ENCODE results near the gene RPRM. TPM values are rescaled to one million over a fixed set of nuclear protein-coding genes. Genes with fewer than 3 reads are reported as not detected.

RPRM gene
- total RNA-seq, 1 experiment from 2014 or later = 2.1 TPM

DNA sequence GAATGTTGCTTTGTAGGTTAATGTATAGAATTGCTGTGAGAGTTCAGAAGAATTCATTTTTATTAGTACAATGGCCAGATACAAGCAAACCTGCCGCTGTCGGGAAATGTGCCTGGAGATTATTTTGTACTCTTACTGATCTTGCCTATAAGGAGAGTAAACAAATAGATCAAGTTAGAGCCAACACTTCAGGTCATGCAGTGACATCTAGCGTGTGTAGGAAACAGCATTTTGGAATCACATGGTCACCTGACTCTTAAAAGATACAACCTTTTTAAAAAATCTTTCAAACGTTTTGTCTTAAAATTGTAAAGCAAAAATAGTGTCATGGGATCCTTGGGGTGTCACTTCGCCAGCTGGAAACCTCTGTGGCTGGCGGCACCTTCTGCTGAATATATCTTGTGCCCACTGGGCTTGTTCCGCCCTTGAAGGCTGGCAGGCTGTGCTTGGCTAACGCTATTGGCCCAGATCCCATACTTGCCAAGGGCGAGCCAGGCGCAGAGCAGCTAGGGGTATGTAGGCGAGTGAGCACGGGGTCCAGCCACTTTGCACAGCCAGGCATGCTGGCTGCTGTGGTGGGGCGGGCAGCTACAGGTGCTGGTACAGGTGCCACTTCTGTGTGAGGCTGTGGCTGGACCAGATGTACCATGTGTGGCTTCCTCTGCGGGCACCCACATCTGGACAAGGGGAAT is 19.5 kb upstream of the RPRM start:
- CTCF ChIA-PET = interaction anchor here (0.6 kb wide), 1 partner anchor 167 kb away, joined by 4 read pairs; no protein-coding TSS in a partner anchor
- Histone ChIP-seq H3K27me3 (ENCODE audit: insufficient read depth, low read depth) (no peaks in the 10 kb centered on the region), H3F3A (ENCODE audit: insufficient read depth, low read depth) (no peaks in the 10 kb centered on the region), H2AFZ (no peak overlapping the region), H3K27ac (no peak overlapping the region), H4K20me1 (ENCODE audit: insufficient read depth) (no peaks in the 10 kb centered on the region), H3K9me2 (ENCODE audit: insufficient read depth) (no peaks in the 10 kb centered on the region), H3K79me2 (ENCODE audit: low read depth) (no peaks in the 10 kb centered on the region), H3K36me3 (ENCODE audit: low read depth) (no peaks in the 10 kb centered on the region), H3K4me3 (no peak overlapping the region), H3K9me3 (ENCODE audit: insufficient read depth, low read depth) (no peaks in the 10 kb centered on the region), H3K4me2 (no peak overlapping the region), H3K4me1 (replicated peaks; ENCODE audit: insufficient read depth) (no peaks in the 10 kb centered on the region)
- no TSS peak for BruUV-seq (replicated peaks)
- no peak for TF ChIP-seq EZH2 (IDR thresholded peaks at IDR 0.05; ENCODE audit: low read depth)
- TF ChIP-seq, protein P1, sequence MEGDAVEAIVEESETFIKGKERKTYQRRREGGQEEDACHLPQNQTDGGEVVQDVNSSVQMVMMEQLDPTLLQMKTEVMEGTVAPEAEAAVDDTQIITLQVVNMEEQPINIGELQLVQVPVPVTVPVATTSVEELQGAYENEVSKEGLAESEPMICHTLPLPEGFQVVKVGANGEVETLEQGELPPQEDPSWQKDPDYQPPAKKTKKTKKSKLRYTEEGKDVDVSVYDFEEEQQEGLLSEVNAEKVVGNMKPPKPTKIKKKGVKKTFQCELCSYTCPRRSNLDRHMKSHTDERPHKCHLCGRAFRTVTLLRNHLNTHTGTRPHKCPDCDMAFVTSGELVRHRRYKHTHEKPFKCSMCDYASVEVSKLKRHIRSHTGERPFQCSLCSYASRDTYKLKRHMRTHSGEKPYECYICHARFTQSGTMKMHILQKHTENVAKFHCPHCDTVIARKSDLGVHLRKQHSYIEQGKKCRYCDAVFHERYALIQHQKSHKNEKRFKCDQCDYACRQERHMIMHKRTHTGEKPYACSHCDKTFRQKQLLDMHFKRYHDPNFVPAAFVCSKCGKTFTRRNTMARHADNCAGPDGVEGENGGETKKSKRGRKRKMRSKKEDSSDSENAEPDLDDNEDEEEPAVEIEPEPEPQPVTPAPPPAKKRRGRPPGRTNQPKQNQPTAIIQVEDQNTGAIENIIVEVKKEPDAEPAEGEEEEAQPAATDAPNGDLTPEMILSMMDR (conservative IDR thresholded peaks at IDR 0.05) = no peak
- no peak for DNase-seq
- intact Hi-C loops (cut with micrococcal nuclease; ENCODE audit: unreplicated experiment) = no loop called here
- POLR2A ChIA-PET (ENCODE audit: unreplicated experiment) = interaction anchor here (0.7 kb wide), 1 partner anchor 517 kb away, joined by 25 read pairs; no protein-coding TSS in a partner anchor

DNA sequence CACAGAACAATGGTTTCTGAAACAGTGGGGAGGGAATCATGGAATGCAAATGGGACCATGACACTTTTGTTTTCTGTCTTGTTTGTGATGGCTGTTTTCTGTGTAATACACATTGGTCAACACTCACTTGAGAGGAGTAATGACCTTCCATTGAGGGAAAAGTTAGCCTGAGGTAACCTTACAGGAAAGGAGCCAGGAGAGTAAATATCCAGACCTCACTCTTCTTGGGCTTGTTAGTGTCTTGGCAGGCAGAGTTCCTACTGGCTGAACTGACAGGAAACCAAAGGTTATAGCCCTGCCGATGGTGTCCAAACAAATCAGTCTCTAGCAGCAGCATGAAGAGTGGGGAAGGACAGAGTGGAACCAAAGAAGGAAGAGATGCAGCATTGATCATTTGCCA is 17.2 kb upstream of the RPRM start:
- Histone ChIP-seq H3K4me3 (no peak overlapping the region), H3K4me2 (no peak overlapping the region), H3F3A (ENCODE audit: insufficient read depth, low read depth) (no peaks in the 10 kb centered on the region), H3K9me3 (ENCODE audit: insufficient read depth, low read depth) (no peaks in the 10 kb centered on the region), H2AFZ (no peak overlapping the region), H3K36me3 (ENCODE audit: low read depth) (no peaks in the 10 kb centered on the region), H3K27me3 (ENCODE audit: insufficient read depth, low read depth) (no peaks in the 10 kb centered on the region), H3K4me1 (replicated peaks; ENCODE audit: insufficient read depth) (no peaks in the 10 kb centered on the region), H3K9me2 (ENCODE audit: insufficient read depth) (no peaks in the 10 kb centered on the region), H3K27ac (no peak overlapping the region), H3K79me2 (ENCODE audit: low read depth) (no peaks in the 10 kb centered on the region), H4K20me1 (ENCODE audit: insufficient read depth) (no peaks in the 10 kb centered on the region)
- ChIA-PET POLR2A (ENCODE audit: unreplicated experiment) (no interaction called here), CTCF (no interaction called here)
- intact Hi-C loops (cut with micrococcal nuclease; ENCODE audit: unreplicated experiment) = no loop called here
- no peak for DNase-seq
- BruUV-seq (replicated peaks) = no TSS peak
- no peak for TF ChIP-seq EZH2 (IDR thresholded peaks at IDR 0.05; ENCODE audit: low read depth)
- TF ChIP-seq, protein P1 (conservative IDR thresholded peaks at IDR 0.05) = no peak

DNA sequence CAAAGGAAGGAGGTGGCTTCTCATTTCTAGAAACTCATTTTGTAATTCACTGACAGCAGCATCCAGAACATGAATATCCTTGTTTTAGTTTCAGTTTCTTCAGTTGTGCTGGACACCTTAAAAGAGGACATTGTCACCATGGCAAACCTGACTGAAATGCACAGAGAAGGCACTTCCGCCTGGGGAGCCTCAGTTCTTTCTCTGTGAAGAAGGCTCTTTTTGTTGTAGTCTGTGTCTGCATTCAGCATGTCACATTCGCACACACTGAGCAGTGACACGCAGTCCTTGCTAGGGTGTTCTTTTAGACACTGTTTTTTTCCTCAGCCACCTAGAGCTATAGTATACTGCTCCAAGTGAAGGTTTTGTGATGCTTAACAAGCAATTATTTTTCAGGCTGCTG is 9.5 kb upstream of the RPRM start:
- Histone ChIP-seq H2AFZ (no peak overlapping the region), H3F3A (ENCODE audit: insufficient read depth, low read depth) (no peaks in the 10 kb centered on the region), H3K4me2 (no peak overlapping the region), H3K27ac (no peak overlapping the region), H4K20me1 (ENCODE audit: insufficient read depth) (no peaks in the 10 kb centered on the region), H3K9me3 (ENCODE audit: insufficient read depth, low read depth) (no peaks in the 10 kb centered on the region), H3K4me3 (no peak overlapping the region), H3K36me3 (ENCODE audit: low read depth) (no peaks in the 10 kb centered on the region), H3K4me1 (replicated peaks; ENCODE audit: insufficient read depth) (no peaks in the 10 kb centered on the region), H3K27me3 (ENCODE audit: insufficient read depth, low read depth) (no peaks in the 10 kb centered on the region), H3K9me2 (ENCODE audit: insufficient read depth) (no peaks in the 10 kb centered on the region), H3K79me2 (ENCODE audit: low read depth) (no peaks in the 10 kb centered on the region)
- ChIA-PET CTCF (no interaction called here), POLR2A (ENCODE audit: unreplicated experiment) (no interaction called here)
- DNase-seq = no peak
- no TSS peak for BruUV-seq (replicated peaks)
- intact Hi-C loops (cut with micrococcal nuclease; ENCODE audit: unreplicated experiment) = no loop called here
- TF ChIP-seq EZH2 (IDR thresholded peaks at IDR 0.05; ENCODE audit: low read depth) = no peak
- TF ChIP-seq, protein P1 (conservative IDR thresholded peaks at IDR 0.05) = no peak
